OCI-M1 (cell line): Measurements from ENCODE around the gene NRARP.
A peak's percentile ranks its signal among the peaks of the same experiment; 100 is the strongest.

ENCODE experiments used
- DNase-seq: peaks from one replicate; lab custom pipeline; 2025; lab: John Stamatoyannopoulos, UW

Gene NRARP

GRCh38 chr9:137310189-137311052 is 8.3 kb upstream of the NRARP start:
- DNase-seq = no peak

DNA sequence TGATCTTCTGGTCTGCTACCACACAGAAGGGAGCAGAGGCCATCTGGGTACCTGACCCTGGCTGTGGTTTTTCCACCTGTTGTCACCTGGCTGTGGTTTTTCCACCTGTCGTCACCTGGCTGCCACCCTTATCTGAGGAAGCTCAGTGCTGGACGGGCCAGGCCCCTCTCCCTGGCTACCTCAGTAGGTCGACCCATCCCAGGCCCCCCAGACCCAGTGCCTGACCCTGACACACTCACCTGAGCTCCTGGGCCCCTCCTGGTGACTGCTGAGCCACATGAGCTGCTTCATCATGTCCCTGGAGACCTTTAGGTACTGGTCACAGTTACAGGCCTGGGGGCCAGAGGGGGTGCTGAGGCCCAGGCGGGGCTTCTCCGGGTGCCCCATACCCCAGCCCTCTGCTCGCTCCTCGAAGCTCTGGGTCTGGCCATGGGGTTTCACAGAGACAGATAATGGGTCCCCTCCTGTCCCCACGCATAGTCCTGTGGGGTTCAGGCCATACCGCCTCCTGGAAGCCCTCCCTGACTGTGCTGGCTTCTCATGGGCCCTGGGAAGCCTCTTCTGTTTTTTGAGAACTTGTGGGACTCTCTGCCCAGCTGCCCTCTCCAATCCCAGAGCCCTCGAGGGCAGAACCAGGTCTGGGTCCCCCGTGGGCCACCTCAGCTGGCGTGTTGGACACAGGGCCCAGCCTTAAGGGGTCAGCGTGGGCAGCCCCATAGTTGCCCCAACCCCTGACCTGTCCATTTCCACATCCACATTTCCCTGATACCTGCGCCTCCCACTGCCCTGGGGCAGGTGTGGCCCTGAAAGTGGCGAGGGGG is 7.5 kb upstream of the NRARP start:
- DNase-seq = no peak

DNA sequence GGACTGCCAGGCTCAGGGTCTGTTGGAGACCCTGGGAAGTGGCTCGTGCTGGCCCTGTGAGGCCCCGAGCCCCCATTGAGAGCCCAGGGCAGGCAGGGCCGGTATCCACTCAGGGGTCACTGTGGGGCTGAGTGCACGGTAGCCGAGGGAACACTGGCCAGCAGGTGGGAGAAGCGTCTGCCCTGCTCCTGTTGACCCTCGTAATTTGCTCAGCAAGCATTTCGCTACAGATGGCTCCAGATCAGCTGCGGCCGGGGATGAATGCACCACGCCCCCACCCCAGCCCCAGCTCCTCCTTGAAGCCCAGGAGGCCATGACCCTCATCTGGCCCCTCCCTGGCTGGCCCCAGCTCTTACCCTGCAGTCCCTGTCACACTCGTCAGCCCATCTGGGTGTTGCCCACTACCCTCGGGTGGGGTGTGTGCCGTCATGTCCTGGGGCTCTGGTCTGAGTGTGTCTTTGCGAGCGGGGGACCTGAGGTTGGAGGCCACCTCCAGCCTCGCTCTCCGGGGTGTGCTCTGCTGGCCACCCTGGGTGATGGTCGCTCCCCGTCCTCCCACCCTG is 6.1 kb upstream of the NRARP start:
- DNase-seq = no peak

- no peak for DNase-seq
These were observed 5.4 kb upstream of the NRARP start for GRCh38 chr9:137307255-137308056.

DNA sequence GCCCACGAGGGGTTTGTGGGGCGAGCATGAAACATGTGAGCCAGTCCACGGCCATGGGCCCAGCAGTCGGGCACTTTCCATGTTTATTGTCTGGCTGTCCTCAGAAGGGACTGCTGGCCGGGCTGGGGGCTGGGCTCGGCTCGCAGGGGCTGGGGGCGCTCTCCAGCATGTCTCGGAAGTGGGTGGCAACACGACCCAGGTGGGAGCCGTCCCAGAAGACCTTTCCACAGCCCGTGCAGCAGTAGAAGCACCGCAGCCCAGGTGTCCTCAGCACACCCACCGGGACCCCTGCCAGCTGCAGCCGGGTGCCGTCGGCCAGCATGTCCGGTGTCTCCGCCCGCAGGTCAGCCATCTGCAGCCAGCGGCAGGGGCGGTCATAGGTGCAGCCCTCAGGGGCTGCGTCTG is 4.8 kb upstream of the NRARP start:
- DNase-seq = no peak

DNA sequence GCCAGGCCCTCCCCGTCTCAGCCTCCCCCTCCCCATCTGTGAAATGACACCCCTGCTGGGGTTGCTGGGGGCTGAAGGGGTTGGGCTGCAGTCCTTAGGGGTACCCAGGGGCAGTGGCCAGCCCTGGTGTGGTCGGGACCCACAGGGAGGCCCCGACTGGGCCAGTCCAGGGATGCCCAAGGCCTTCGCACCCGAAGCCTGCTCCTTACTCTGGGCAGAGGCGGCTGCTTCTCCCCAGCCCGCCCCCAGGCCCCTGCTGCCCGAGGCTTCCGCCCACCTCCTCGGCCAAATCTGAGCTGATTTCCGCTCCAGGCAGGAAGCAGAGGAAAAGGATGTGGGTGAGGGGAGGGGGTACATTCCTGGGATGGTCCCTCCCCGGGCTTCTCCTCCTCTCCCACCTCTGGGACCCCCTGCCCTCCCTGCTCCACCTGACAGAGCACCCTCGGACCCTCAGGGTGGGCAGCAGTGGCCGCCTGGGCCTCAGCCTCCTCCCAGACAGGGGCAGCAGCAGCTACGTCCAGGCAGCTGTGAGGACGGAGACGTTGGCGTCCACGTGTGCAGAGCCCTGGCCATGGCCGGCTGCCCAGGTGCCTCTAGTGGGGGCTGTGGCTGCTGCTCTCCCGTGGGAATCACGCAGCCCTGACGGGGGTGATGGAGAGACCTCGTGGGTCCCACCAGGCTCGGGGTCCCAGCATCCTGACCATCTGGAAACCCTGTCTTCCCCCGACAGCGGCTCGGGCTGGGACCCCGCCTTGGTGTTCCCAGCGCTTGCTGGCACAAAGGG is 4.2 kb upstream of the NRARP start:
- no peak for DNase-seq

- DNase-seq = no peak
These were observed 3.7 kb upstream of the NRARP start for GRCh38 chr9:137305798-137306065.

DNA sequence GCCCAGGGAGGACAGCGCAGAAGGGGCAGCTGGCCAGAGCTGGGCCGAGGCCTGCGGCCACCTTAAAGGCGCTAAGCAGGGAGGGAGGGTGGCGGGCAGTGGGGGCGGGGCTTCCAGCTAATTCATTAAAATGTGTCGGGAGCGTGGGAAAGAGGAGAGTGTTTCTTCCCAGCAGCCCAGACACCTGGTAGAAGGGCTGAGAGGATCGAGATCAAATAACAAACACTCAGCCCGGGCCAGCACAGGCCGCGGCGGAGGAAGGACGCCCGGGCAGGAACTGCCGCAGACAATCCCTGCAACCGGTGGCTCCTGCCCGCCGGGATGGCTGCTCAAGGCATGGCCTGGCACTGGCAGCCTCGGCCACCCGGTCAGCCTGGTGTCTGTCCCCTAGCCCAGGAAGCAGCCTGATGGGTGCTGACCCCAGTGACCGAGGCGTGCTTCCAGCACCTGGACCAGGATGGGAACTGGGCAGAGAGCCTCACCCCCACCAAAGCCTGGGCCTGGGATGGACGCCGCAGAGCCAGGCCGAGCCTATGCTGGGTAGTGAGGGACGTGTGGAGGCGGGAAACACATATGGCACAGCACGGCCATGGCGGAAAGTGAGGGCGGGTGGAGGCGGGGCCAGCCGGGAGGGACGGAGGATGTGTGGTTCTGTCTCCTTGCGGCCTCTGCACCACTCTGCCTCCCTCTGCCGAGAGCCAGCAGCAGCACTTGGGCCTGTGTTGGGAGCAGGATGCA is 3.2 kb upstream of the NRARP start:
- DNase-seq = no peak

DNA sequence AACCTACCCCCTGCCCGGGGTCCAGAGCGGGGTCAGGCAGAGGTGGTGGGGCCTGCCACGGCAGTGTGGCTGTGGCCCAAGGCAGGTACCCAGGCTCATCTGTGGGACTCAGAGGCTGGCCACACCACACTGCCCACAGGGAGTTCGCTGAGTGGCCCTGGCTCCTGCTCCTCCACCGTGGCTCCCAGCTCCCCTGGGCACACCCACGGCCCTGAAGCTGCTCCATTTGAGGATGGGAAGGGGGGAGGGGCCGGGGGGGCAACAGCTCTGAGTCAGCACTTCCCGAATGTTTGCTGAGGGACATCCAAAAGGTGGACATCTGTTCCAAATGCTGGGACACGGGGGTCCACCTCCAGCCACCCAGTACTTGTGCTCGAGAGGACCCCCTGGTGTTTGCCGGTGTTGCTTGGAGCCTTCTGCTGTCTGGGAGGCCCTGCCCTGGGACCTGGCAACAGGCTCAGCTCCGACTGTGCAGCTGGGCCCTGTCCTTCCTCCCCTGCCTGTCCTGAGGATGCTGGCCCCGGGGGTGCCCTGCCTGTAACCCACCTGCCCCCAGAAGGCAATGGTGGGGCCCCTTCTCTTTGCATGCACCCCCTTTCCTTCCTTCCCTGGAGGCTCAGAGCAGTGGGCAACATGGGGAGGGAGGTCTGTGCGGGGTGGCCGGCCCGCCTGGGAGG is 2.5 kb upstream of the NRARP start:
- DNase-seq = no peak

GRCh38 chr9:137303893-137304382 is 1.9 kb upstream of the NRARP start:
- no peak for DNase-seq

GRCh38 chr9:137303151-137303892 is 1.3 kb upstream of the NRARP start:
- DNase-seq = no peak

DNA sequence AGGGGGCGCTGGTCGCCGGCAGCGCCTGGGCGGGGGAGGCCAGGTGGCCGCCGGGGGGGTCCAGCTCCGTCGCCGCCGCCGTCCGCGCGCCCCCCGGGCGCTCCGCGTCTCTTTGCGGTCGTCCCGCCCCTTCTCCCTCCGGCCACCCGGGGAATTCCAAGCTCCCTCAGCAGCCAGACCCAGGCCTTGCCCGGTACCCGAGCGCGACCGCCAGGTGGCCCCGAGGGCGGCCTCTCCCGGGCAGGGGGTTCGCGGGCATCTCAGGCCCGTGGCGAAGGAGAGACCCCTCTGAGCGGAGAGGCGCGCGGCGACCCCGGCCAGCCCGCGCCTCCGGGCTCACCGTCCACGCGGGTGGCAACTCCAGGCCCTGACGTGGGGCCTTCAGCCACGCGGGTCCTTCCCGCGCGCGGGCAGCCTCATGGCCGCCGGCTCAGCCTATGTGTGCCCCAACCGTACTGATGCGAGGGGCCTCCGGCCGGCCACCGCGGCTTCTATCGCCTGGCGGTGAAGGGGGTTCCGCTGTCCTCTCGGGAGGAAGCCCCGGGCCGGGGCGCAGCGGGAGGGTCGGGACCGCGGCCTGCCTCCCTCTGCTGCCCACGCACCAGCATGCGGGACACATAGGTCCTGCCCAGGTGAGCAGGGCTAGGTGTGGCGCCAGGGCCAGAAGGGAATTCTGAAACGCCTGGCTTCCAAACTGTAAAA is 529 bp upstream of the NRARP start:
- DNase-seq = no peak

DNA sequence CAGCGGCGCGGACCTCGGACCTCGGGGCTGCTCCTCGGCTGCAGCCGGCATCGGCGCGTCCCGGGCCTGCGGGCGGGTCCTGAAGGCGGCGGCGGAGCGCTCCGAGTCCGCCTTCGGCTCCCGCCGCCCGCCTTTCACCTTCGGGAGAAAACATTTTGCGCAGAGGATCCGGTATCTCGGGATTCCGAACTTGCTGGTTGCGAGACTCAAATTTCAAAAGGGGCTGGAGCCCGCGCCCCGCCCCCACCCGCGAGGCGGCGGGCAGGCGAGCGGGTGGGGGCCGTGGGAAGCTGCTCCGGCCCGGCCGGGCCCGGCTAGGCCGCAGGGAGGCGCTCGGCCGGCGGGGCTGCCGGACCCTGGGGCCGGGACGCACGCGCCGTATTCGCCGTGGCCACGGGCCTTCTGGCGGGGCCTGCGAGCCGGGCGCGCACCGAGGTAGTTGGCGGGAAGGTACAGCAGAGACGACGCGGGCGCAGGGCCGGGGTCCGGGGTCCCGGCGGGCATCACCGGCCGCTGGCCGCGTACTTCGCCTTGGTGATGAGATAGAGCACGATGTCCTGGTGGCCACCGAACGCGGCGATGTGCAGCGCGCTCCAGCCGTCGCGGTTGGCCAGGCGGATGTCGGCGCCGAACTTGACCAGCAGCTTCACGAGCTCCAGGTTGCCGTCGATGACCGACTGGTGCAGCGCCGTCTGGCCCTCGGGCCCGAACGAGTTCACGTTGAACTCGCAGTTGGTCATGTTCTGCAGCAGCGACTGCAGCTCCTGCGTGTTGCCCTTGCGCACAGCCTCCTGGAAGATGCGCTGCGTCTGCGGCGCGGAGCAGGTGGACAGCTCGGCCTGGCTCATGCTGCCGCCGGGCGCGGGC is 757 bp downstream of the NRARP start:
- peak; percentile 90 for DNase-seq

DNA sequence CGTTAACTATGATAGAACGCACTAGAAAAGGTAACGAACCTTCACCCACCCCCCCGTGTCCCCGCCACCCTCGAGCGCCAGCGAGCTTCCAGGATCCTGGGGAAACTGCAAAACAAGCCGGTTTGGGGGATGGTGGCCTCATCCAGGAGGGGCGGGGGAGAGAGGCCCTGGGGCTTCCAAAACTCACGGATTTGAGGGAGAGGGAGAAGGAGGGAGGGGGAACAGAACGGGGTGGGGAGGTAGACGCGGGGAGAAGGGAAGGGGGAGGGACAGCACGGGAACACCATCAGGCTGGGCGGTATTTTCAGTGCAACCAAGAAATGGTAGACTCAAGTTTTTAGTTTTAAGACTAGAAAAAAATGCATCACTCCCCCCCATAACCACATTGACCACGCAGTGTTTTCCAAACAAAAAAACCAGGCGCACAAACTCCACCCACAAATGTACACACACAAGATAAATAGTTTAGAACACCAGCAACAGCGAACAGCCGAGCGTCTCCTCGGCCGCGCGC is 1.4 kb downstream of the NRARP start:
- DNase-seq = no peak

DNA sequence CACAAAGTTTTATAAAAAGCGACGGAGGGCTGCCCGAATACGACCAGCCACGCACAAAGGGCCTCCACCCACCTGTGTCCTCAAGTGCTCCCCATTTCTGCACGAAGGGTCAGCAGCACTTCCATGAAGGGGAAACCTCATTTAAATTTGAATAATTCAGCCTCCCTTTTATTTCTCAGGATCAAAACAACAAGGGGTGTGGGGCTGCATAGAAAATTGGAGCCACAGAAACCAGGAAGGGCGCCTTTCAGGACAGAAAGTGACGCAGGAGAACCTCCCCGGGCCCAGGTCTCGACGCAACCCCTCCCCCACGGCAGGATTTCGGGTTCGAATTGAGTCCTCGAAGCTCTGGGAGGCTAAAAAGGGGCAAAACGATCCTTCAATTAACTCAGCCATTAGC is 2.1 kb downstream of the NRARP start:
- no peak for DNase-seq

- no peak for DNase-seq
These were observed 2.9 kb downstream of the NRARP start for GRCh38 chr9:137299203-137299565.

DNA sequence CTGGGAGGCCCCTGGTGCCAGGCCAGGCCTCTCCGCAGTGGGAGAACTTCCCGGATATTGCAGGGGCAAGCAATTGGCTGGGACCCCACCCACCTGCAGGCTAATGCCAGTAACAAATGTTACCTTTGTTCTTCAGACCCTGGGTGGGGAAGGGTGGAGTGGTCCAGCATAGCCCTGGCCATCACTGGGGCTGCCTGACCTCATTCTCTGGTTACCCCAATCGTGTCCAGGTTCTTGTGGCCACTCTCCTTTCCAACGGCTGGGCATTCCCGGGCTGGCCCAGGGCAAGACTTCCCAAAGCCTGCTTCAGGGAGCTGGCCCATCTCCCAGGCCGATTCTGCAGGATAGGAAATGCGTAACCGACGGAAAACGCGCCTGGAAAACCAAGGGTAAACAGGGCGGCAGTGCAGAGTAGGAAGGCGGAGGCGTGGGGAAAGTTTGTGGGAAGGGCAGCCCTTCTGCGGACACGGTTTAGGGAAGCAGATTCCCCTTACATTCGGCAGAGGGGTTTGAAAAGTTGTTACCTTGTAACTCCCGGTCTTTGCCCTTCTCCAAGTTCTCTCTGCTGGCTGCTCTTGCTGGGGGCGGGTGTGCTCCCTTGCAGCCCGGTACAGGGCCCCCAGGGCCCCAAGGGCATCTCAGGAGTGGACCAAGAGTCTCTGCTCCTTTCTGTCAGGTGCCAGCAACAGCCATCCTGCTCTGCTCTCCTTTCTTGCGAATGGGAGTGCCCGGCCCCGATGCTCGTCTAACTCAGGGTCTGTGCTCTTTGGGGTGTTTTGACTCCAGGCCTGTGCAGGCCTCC is 3.5 kb downstream of the NRARP start:
- no peak for DNase-seq
